ENCODE results near the gene MAD1L1. TPM values are rescaled to one million over a fixed set of nuclear protein-coding genes. Genes with fewer than 3 reads are reported as not detected.

Gene MAD1L1
- total RNA-seq, 2 experiments from 2014 or later: 157 to 160 TPM

GRCh38 chr7:2111568-2111967 is 121.2 kb downstream of the MAD1L1 start:
- Mint-ChIP-seq H3K9me3 (no peaks in the 10 kb centered on the region), H3K4me3 (no peak overlapping the region), H3K36me3 (ENCODE audit: low read depth) (peaks cover 10% of the 10 kb centered on the region), H3K27me3 (no peaks in the 10 kb centered on the region), H3K27ac (no peak overlapping the region), H3K4me1 (ENCODE audit: low read depth) (peaks cover 28% of the 10 kb centered on the region)
- TF ChIP-seq CTCF (IDR thresholded peaks at IDR 0.05): no peak
- Histone ChIP-seq H3K9me3 (ENCODE audit: control insufficient read depth in 1 of 2, insufficient read depth in 1 of 2, low read length in 2 of 2) (no peaks in the 10 kb centered on the region), H3K27me3 (ENCODE audit: control insufficient read depth in 1 of 2, insufficient read depth in 2 of 2, low read length in 2 of 2) (no peaks in the 10 kb centered on the region), H3K4me1 (ENCODE audit: insufficient read depth, low read length) (peaks cover 19% of the 10 kb centered on the region), H3K36me3 (ENCODE audit: insufficient read depth, low read length) (peaks cover 4% of the 10 kb centered on the region), H3K4me3 (ENCODE audit: low read length) (no peak overlapping the region), H3K27ac (ENCODE audit: low read depth in 1 of 2, low read length in 2 of 2) (no peak overlapping the region)
- ChIA-PET POLR2A (no interaction called here), CTCF (no interaction called here)
- ATAC-seq (ENCODE audit: poor library complexity) (no peak), DNase-seq (no peak)
- intact Hi-C loops (cut with DNase I, micrococcal nuclease): no loop called here

GRCh38 chr7:2110610-2111396 is 121.9 kb downstream of the MAD1L1 start:
- intact Hi-C loops (cut with DNase I, micrococcal nuclease): no loop called here
- Histone ChIP-seq H3K36me3 (ENCODE audit: insufficient read depth, low read length) (peaks cover 4% of the 10 kb centered on the region), H3K27me3 (ENCODE audit: control insufficient read depth in 1 of 2, insufficient read depth in 2 of 2, low read length in 2 of 2) (no peaks in the 10 kb centered on the region), H3K4me1 (ENCODE audit: insufficient read depth, low read length) (peaks cover 19% of the 10 kb centered on the region), H3K9me3 (ENCODE audit: control insufficient read depth in 1 of 2, insufficient read depth in 1 of 2, low read length in 2 of 2) (no peaks in the 10 kb centered on the region), H3K27ac (ENCODE audit: low read depth in 1 of 2, low read length in 2 of 2) (no peak overlapping the region), H3K4me3 (ENCODE audit: low read length) (no peak overlapping the region)
- H3K27ac Mint-ChIP-seq: no peak overlapping the region
- no peak for TF ChIP-seq CTCF (IDR thresholded peaks at IDR 0.05)
- H3K27me3 Mint-ChIP-seq: no peaks in the 10 kb centered on the region
- H3K36me3 Mint-ChIP-seq (ENCODE audit: low read depth): peaks cover 10% of the 10 kb centered on the region
- no peak overlapping the region for H3K4me3 Mint-ChIP-seq
- POLR2A ChIA-PET: no interaction called here
- H3K9me3 Mint-ChIP-seq: no peaks in the 10 kb centered on the region
- CTCF ChIA-PET: no interaction called here
- no peak for ATAC-seq (ENCODE audit: poor library complexity)
- DNase-seq: no peak
- peaks cover 26% of the 10 kb centered on the region for H3K4me1 Mint-ChIP-seq (ENCODE audit: low read depth)

GRCh38 chr7:2109936-2110609 is 122.7 kb downstream of the MAD1L1 start:
- no peaks in the 10 kb centered on the region for H3K9me3 Mint-ChIP-seq
- H3K27ac Mint-ChIP-seq: no peak overlapping the region
- H3K4me3 Mint-ChIP-seq: no peak overlapping the region
- ATAC-seq (ENCODE audit: poor library complexity) (no peak), DNase-seq (peak in 4 of 14 experiments; percentile 9 to 62 (median 37))
- H3K9me3 ChIP-seq (ENCODE audit: control insufficient read depth in 1 of 2, insufficient read depth in 1 of 2, low read length in 2 of 2): no peaks in the 10 kb centered on the region
- H3K4me3 ChIP-seq (ENCODE audit: low read length): no peak overlapping the region
- CTCF ChIA-PET: no interaction called here
- H3K27ac ChIP-seq (ENCODE audit: low read depth in 1 of 2, low read length in 2 of 2): no peak overlapping the region
- peaks cover 26% of the 10 kb centered on the region for H3K4me1 Mint-ChIP-seq (ENCODE audit: low read depth)
- H3K27me3 ChIP-seq (ENCODE audit: control insufficient read depth in 1 of 2, insufficient read depth in 2 of 2, low read length in 2 of 2): no peaks in the 10 kb centered on the region
- H3K4me1 ChIP-seq (ENCODE audit: insufficient read depth, low read length): peaks cover 19% of the 10 kb centered on the region
- POLR2A ChIA-PET: no interaction called here
- intact Hi-C loops (cut with DNase I, micrococcal nuclease): loop anchor here in 1 of 2 experiments (10.0 kb wide), 1 partner anchor 185 kb away; no protein-coding TSS in a partner anchor
- H3K36me3 Mint-ChIP-seq (ENCODE audit: low read depth): peaks cover 10% of the 10 kb centered on the region
- TF ChIP-seq CTCF (IDR thresholded peaks at IDR 0.05): no peak
- H3K27me3 Mint-ChIP-seq: no peaks in the 10 kb centered on the region
- H3K36me3 ChIP-seq (ENCODE audit: insufficient read depth, low read length): peaks cover 4% of the 10 kb centered on the region
